Breast epithelium (tissue), 3 donors: Measurements from ENCODE around the gene DNAH8.

Source experiments
- POLR2A ChIP-seq: fragments of 450-650 bp; IDR thresholded peaks from one replicate; pipeline ENCODE4 v1.6.1; 2016; ENCODE audit warnings: antibody characterized with exemption, mild to moderate bottlenecking, moderate library complexity
- TF ChIP-seq, protein P1 (sequence below), 3 donors: fragments of 450-650 bp; IDR thresholded peaks; one replicate each; pipeline ENCODE4 v1.5.1; 2016 to 2017; ENCODE audit warnings: antibody characterized with exemption in 3 of 3, mild to moderate bottlenecking in 3 of 3, moderate library complexity in 3 of 3

DNA sequence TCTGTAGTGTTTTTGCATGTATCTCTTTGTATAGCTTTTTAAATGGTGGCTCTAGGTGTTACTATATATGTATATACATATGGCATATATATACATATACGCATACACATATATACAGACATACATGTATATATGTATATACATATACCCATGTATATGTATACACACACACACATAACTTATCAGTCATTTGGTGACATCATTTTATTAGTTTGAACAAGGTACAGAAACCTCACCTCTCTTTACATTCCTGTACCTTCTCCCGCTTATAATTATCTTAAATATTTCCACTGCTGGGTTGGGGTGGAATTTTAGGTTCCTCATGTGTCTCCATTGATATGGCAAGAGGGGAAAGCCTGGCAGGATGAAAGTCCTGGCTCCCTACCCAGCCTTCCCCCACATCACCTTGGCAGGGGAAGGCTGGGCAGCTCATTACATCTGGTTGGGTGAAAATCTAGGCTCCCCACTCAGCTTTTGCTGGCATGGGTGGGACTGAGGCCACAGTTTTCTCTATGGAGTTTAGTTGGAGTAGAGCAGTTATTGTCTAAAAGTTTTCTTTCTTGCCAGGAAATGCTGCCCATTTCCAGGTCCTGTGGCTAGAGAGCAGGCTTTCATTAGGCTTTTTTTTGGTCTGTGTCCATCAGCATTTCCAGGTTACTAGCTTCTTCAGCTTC, 19.7 kb upstream of the DNAH8 start:
- TF ChIP-seq, protein P1, sequence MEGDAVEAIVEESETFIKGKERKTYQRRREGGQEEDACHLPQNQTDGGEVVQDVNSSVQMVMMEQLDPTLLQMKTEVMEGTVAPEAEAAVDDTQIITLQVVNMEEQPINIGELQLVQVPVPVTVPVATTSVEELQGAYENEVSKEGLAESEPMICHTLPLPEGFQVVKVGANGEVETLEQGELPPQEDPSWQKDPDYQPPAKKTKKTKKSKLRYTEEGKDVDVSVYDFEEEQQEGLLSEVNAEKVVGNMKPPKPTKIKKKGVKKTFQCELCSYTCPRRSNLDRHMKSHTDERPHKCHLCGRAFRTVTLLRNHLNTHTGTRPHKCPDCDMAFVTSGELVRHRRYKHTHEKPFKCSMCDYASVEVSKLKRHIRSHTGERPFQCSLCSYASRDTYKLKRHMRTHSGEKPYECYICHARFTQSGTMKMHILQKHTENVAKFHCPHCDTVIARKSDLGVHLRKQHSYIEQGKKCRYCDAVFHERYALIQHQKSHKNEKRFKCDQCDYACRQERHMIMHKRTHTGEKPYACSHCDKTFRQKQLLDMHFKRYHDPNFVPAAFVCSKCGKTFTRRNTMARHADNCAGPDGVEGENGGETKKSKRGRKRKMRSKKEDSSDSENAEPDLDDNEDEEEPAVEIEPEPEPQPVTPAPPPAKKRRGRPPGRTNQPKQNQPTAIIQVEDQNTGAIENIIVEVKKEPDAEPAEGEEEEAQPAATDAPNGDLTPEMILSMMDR (IDR thresholded peaks at IDR 0.05), result no peak
- TF ChIP-seq POLR2A, result no peak
